SK-N-SH (cell line): ENCODE data around the gene RPN1. TPM values are rescaled to one million over a fixed set of nuclear protein-coding genes. Genes with fewer than 3 reads are reported as not detected.

Experiments
- CTCF ChIA-PET: fragments of 300-600, 350-600 bp; formaldehyde crosslinking; extraction: SDS; loops from one replicate; lab custom pipeline; 2021; lab: Yijun Ruan, JAX
- POLR2A ChIA-PET: fragments of 350-600 bp; sonication (Branson Sonifier 250); formaldehyde crosslinking; extraction: SDS; loops from one replicate; lab custom pipeline; 2020; ENCODE audit warnings: antibody characterized with exemption, inconsistent platforms; lab: Yijun Ruan, JAX
- DNase-seq: peaks from one replicate; pipeline ENCODE4 v3.0.0; 2012
- H2AFZ ChIP-seq: fragments of 200-600 bp; sonication (generic); 2 replicates; pipeline ENCODE4 v1.8.1; 2016; ENCODE audit warnings: antibody characterized with exemption, mild to moderate bottlenecking, low read depth
- H3F3A ChIP-seq: fragments of 200-600 bp; sonication (generic); replicated peaks from 2 replicates; pipeline ENCODE3; 2016; ENCODE audit warnings: antibody characterized with exemption, mild to moderate bottlenecking; ENCODE audit not compliant: insufficient read depth
- H3K27ac ChIP-seq, 2 experiments: fragments of 200-500 bp in 1 of 2; fragments of 200-600 bp in 1 of 2; sonication (Bioruptor generic) in 1 of 2; sonication (generic), shearing (Covaris generic) in 1 of 2; 2 replicates each; pipeline versions ENCODE4 v1.5.1 to v1.6.1; 2014 to 2016; ENCODE audit warnings: low read depth in 2 of 2, inconsistent platforms in 1 of 2, low read length in 1 of 2, mild to moderate bottlenecking in 1 of 2, mixed read lengths in 1 of 2
- H3K27me3 ChIP-seq: fragments of 200-600 bp; sonication (generic), shearing (Covaris generic); 2 replicates; pipeline ENCODE4 v1.6.1; 2016; ENCODE audit warnings: mixed run types; ENCODE audit not compliant: insufficient read depth
- H3K36me3 ChIP-seq, 2 experiments: fragments of 200-500 bp in 1 of 2; fragments of 200-600 bp in 1 of 2; sonication (Bioruptor generic) in 1 of 2; sonication (generic) in 1 of 2; replicated peaks in 1 of 2; 2 replicates each; pipeline versions ENCODE3 to v1.5.1; 2014 to 2016; ENCODE audit warnings: low read length in 1 of 2, mild to moderate bottlenecking in 1 of 2; ENCODE audit not compliant: insufficient read depth in 2 of 2, control insufficient read depth in 1 of 2
- H3K4me1 ChIP-seq, 2 experiments: fragments of 200-500 bp in 1 of 2; fragments of 200-600 bp in 1 of 2; sonication (Bioruptor generic) in 1 of 2; sonication (generic), shearing (Covaris generic) in 1 of 2; 2 replicates each; pipeline versions ENCODE4 v1.5.1 to v1.6.1; 2014 to 2016; ENCODE audit warnings: low read depth in 1 of 2, low read length in 1 of 2, mixed run types in 1 of 2; ENCODE audit not compliant: insufficient read depth in 2 of 2, control insufficient read depth in 1 of 2
- H3K4me2 ChIP-seq: fragments of 200-600 bp; sonication (generic), shearing (Covaris generic); 2 replicates; pipeline ENCODE4 v1.6.1; 2017; ENCODE audit warnings: mixed run types
- H3K4me3 ChIP-seq, 2 experiments: fragments of 200-500 bp in 1 of 2; fragments of 200-600 bp in 1 of 2; sonication (Bioruptor generic) in 1 of 2; sonication (generic), shearing (Covaris generic) in 1 of 2; 2 replicates each; pipeline versions ENCODE4 v1.5.1 to v1.8.1; 2014 to 2016; ENCODE audit warnings: low read depth in 2 of 2, inconsistent platforms in 1 of 2, low read length in 1 of 2, mild to moderate bottlenecking in 1 of 2, mixed read lengths in 1 of 2, moderate library complexity in 1 of 2
- H3K79me2 ChIP-seq: fragments of 200-600 bp; sonication (generic); 2 replicates; pipeline ENCODE4 v1.8.1; 2017; ENCODE audit warnings: mild to moderate bottlenecking; ENCODE audit not compliant: insufficient read depth
- H3K9ac ChIP-seq: fragments of 200-600 bp; sonication (generic); 2 replicates; pipeline ENCODE4 v1.6.1; 2017; ENCODE audit warnings: mixed run types
- H3K9me2 ChIP-seq: fragments of 200-600 bp; sonication (generic); 2 replicates; pipeline ENCODE4 v1.6.1; 2017; ENCODE audit warnings: mixed run types
- H3K9me3 ChIP-seq: fragments of 200-600 bp; sonication (generic); 2 replicates; pipeline ENCODE4 v1.6.1; 2017; ENCODE audit warnings: mixed run types, mild to moderate bottlenecking, moderate library complexity
- H4K20me1 ChIP-seq: fragments of 200-600 bp; sonication (generic); 2 replicates; pipeline ENCODE4 v1.6.1; 2017; ENCODE audit warnings: mild to moderate bottlenecking, mixed run types; ENCODE audit not compliant: insufficient read depth
- EP300 ChIP-seq, 2 experiments: IDR thresholded peaks; 2 replicates each; pipeline versions ENCODE4 v1.4.0 to v1.6.1; 2012; ENCODE audit warnings: borderline replicate concordance in 1 of 2, low read depth in 1 of 2, low read length in 1 of 2
- FOXJ3 ChIP-seq: sonication (generic); formaldehyde crosslinking; IDR thresholded peaks from 2 replicates; pipeline ENCODE4 v1.5.1; 2020; ENCODE audit warnings: mild to moderate bottlenecking, missing genetic modification reagents
- JUND ChIP-seq: IDR thresholded peaks from 2 replicates; pipeline ENCODE4 v1.4.0; 2012
- MXI1 ChIP-seq: IDR thresholded peaks from 2 replicates; pipeline ENCODE4 v1.6.1; 2012; ENCODE audit warnings: mild to moderate bottlenecking, low read depth, low read length, improper control_type of control experiment
- NFIC ChIP-seq: IDR thresholded peaks from 2 replicates; pipeline ENCODE4 v1.4.0; 2012; ENCODE audit warnings: borderline replicate concordance
- RAD21 ChIP-seq: IDR thresholded peaks from 2 replicates; pipeline ENCODE4 v1.6.1; 2012; ENCODE audit warnings: mild to moderate bottlenecking, low read length
- SMC3 ChIP-seq: IDR thresholded peaks from 2 replicates; pipeline ENCODE4 v1.6.1; 2012; ENCODE audit warnings: low read depth, low read length, improper control_type of control experiment
- TAF1 ChIP-seq: IDR thresholded peaks from 2 replicates; pipeline ENCODE4 v1.6.1; 2012; ENCODE audit warnings: low read depth, mild to moderate bottlenecking, low read length, moderate library complexity, borderline replicate concordance
- TCF12 ChIP-seq: IDR thresholded peaks from 2 replicates; pipeline ENCODE4 v1.4.0; 2012
- WGBS: methylation state at CpG from one replicate; pipeline ENCODE4 v1.1.6; 2017; ENCODE audit warnings: low lambda C conversion rate; 5-methylcytosine and 5-hydroxymethylcytosine counted together
- polyA plus RNA-seq, 3 experiments: library from polyadenylated mRNA; depleted of rRNA; stranded (reverse); fragments of >200 nt; gene quantifications; 2 replicates each; pipeline ENCODE4 v1.2.3, GENCODE V29; 2012
- TF ChIP-seq, protein P1 (sequence below): fragments of 200-600 bp; sonication (generic); IDR thresholded peaks from 2 replicates; pipeline ENCODE4 v1.6.1; 2017; ENCODE audit warnings: antibody characterized with exemption, mild to moderate bottlenecking, moderate library complexity
- TF ChIP-seq, protein P2 (sequence below): fragments of 150-350 bp; IDR thresholded peaks from 2 replicates; pipeline ENCODE4 v1.6.1; 2017; ENCODE audit warnings: antibody characterized with exemption, low read length, low read depth, borderline replicate concordance
- TF ChIP-seq, protein P3 (sequence below): IDR thresholded peaks from 2 replicates; pipeline ENCODE4 v1.4.0; 2012; ENCODE audit warnings: low read depth, borderline replicate concordance
- TF ChIP-seq, protein P4 (sequence below): IDR thresholded peaks from 2 replicates; pipeline ENCODE4 v1.4.0; 2012; ENCODE audit warnings: low read depth

Gene RPN1
- polyA plus RNA-seq, 1 of the 3 experiments (the other 2 are of a cell fraction) = 162 TPM

DNA sequence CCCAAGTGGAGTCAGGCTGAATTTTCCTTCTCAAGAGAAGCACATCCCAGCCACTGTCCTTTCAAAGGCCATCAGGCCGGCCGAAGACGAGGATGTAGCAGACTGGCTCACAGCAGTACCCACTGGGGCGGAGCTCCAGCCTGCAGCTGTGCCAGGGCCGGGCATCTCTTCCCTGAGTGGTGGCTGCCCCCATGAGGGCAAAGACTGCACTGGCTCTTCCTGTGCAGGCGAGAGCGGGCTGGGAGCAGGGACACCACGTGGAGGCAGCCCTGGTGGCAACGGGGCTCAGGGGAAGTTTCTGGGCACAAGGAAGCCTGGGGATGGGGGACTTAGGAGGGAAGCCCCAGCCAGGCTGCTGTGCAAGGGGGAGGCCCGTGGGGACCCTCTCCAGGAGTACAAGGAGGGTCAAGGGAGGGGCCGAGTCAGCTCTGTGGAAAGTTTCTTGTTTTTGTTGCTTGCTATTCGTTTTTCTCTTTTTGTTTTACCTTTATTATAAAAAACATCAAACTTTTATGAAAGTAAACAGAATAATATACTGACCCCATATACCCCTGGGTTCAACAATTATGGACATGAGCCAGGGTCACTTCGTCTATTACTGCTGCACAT, 66.1 kb downstream of the RPN1 start:
- no peak overlapping the region for H3K9ac ChIP-seq
- H3K27me3 ChIP-seq = no peaks in the 10 kb centered on the region
- WGBS = 46% methylated on average over 5 of the region's 13 CpGs
- H3K4me3 ChIP-seq = no peak overlapping the region
- ChIA-PET CTCF (interaction anchor here (0.5 to 4.0 kb wide), 66 partner anchors 9 to 528 kb away, joined by 3 to 38 read pairs (median 4); partner anchors contain the start of gene GATA2), POLR2A (interaction anchor here (0.7 to 1.4 kb wide), 6 partner anchors 89 to 175 kb away, joined by 3 to 9 read pairs (median 4); partner anchors contain the start of gene GATA2)
- H3K79me2 ChIP-seq = no peaks in the 10 kb centered on the region
- TF ChIP-seq FOXJ3 (CRISPR knock-in tag) = no peak
- no peak for TF ChIP-seq JUND
- no peak; a peak in 1 of 4 replicates for TF ChIP-seq EP300 (IDR thresholded peaks at IDR 0.05; ENCODE audit: borderline replicate concordance in 1 of 2, low read depth in 1 of 2, low read length in 1 of 2)
- TF ChIP-seq, protein P1, sequence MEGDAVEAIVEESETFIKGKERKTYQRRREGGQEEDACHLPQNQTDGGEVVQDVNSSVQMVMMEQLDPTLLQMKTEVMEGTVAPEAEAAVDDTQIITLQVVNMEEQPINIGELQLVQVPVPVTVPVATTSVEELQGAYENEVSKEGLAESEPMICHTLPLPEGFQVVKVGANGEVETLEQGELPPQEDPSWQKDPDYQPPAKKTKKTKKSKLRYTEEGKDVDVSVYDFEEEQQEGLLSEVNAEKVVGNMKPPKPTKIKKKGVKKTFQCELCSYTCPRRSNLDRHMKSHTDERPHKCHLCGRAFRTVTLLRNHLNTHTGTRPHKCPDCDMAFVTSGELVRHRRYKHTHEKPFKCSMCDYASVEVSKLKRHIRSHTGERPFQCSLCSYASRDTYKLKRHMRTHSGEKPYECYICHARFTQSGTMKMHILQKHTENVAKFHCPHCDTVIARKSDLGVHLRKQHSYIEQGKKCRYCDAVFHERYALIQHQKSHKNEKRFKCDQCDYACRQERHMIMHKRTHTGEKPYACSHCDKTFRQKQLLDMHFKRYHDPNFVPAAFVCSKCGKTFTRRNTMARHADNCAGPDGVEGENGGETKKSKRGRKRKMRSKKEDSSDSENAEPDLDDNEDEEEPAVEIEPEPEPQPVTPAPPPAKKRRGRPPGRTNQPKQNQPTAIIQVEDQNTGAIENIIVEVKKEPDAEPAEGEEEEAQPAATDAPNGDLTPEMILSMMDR = peak; percentile 82
- no peak for TF ChIP-seq TCF12
- TF ChIP-seq SMC3 = peak; percentile 91
- TF ChIP-seq RAD21 = peak; percentile 99
- TF ChIP-seq, protein P2, sequence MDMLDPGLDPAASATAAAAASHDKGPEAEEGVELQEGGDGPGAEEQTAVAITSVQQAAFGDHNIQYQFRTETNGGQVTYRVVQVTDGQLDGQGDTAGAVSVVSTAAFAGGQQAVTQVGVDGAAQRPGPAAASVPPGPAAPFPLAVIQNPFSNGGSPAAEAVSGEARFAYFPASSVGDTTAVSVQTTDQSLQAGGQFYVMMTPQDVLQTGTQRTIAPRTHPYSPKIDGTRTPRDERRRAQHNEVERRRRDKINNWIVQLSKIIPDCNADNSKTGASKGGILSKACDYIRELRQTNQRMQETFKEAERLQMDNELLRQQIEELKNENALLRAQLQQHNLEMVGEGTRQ = 0 out of 2 replicates have a peak, but pooled peaks have one; percentile 30
- TF ChIP-seq, protein P3, sequence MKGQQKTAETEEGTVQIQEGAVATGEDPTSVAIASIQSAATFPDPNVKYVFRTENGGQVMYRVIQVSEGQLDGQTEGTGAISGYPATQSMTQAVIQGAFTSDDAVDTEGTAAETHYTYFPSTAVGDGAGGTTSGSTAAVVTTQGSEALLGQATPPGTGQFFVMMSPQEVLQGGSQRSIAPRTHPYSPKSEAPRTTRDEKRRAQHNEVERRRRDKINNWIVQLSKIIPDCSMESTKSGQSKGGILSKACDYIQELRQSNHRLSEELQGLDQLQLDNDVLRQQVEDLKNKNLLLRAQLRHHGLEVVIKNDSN = peak; percentile 60; the same call in 1 of the 2 replicates
- TF ChIP-seq, protein P4, sequence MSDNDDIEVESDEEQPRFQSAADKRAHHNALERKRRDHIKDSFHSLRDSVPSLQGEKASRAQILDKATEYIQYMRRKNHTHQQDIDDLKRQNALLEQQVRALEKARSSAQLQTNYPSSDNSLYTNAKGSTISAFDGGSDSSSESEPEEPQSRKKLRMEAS = peak; percentile 87
- TF ChIP-seq MXI1 = peak; percentile 97
- TF ChIP-seq TAF1 = no peak
- no peak overlapping the region for H3K4me2 ChIP-seq
- H4K20me1 ChIP-seq = no peaks in the 10 kb centered on the region
- H3K36me3 ChIP-seq = no peaks in the 10 kb centered on the region
- no peaks in the 10 kb centered on the region for H3F3A ChIP-seq
- no peak overlapping the region for H2AFZ ChIP-seq
- peak; percentile 94 for DNase-seq
- no peaks in the 10 kb centered on the region for H3K9me3 ChIP-seq
- H3K4me1 ChIP-seq = peaks cover 0 to 10% of the 10 kb centered on the region in 2 experiments; a peak in 1 of 4 replicates
- H3K27ac ChIP-seq = peak overlapping the region in 1 of 2 experiments; percentile 43; a peak in 2 of 4 replicates
- H3K9me2 ChIP-seq = no peaks in the 10 kb centered on the region

DNA sequence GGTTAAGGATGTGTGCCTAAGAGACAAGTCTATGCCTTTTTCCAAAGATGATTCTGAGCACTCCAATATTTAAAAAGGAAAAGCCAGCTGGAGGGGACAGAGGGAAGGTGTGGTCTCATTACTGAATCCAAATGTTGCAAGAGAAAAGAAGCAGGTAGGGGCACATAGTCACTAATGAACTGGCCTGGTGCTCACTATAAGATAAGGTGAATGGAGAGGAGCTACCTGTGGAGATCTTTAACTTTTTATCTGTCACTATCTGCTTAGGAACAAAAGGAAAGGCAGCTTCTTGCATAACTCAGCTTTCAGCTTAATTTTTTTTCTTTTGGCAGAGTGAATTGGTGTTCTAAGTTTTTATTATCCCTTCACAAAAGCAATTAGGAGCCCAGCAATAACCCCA, 69.1 kb downstream of the RPN1 start:
- Histone ChIP-seq H3K27ac (no peak overlapping the region), H3K27me3 (no peaks in the 10 kb centered on the region), H3K9me3 (no peaks in the 10 kb centered on the region), H3K9ac (no peak overlapping the region)
- POLR2A ChIA-PET = no interaction called here
- CTCF ChIA-PET = interaction anchor here (0.8 to 4.0 kb wide), 8 partner anchors 9 to 411 kb away, joined by 3 to 32 read pairs (median 3); no protein-coding TSS in a partner anchor
- TF ChIP-seq, protein P2 = no peak
- TF ChIP-seq NFIC = no peak
- TF ChIP-seq, all 33 proteins: peak for 0
- Histone ChIP-seq H3K4me1 (peaks cover 0 to 10% of the 10 kb centered on the region in 2 experiments; a peak in 1 of 4 replicates), H3F3A (no peaks in the 10 kb centered on the region), H3K9me2 (no peaks in the 10 kb centered on the region), H3K36me3 (no peaks in the 10 kb centered on the region), H3K79me2 (no peaks in the 10 kb centered on the region), H2AFZ (no peak overlapping the region), H3K4me3 (no peak overlapping the region), H3K4me2 (no peak overlapping the region), H4K20me1 (no peaks in the 10 kb centered on the region)
- no peak for DNase-seq
